Fibroblast of the aortic adventitia (primary cell): ENCODE results near the gene DUSP2. TPM values are rescaled to one million over a fixed set of nuclear protein-coding genes. Genes with fewer than 3 reads are reported as not detected.

ENCODE experiments used
- DNase-seq: peaks from one replicate; pipeline ENCODE4 v3.0.0-alpha.2; 2010; ENCODE audit warnings: low read depth
- H3K4me3 ChIP-seq: 2 replicates; pipeline ENCODE4 v1.5.1; 2011; ENCODE audit warnings: low read depth, mild to moderate bottlenecking, control low read depth, low read length, moderate library complexity
- CTCF ChIP-seq: IDR thresholded peaks from 2 replicates; pipeline ENCODE4 v1.5.1; 2011; ENCODE audit warnings: mild to moderate bottlenecking, low read length, control low read depth, inconsistent platforms; ENCODE audit not compliant: insufficient read depth
- total RNA-seq: library from RNA; depleted of rRNA; stranded (reverse); fragments of >200 nt; gene quantifications from 2 replicates; pipeline ENCODE4 v1.2.3, GENCODE V29; 2012; ENCODE audit warnings: low replicate concordance

Gene DUSP2
- total RNA-seq, 1 donor = 0.36 TPM

GRCh38 chr2:96123290-96123689, 21.9 kb downstream of the DUSP2 start:
- DNase-seq = no peak
- TF ChIP-seq CTCF = no peak
- no peak overlapping the region for H3K4me3 ChIP-seq

- no peak for DNase-seq
- no peak overlapping the region for H3K4me3 ChIP-seq
- TF ChIP-seq CTCF = no peak
Measured at GRCh38 chr2:96122391-96122790, 22.8 kb downstream of the DUSP2 start.

GRCh38 chr2:96121414-96121813, 23.8 kb downstream of the DUSP2 start:
- DNase-seq = no peak
- no peak for TF ChIP-seq CTCF
- no peak overlapping the region for H3K4me3 ChIP-seq

- DNase-seq = no peak
- no peak overlapping the region for H3K4me3 ChIP-seq
- TF ChIP-seq CTCF = no peak
Measured at GRCh38 chr2:96120991-96121390, 24.2 kb downstream of the DUSP2 start.

GRCh38 chr2:96120091-96120720, 25.0 kb downstream of the DUSP2 start:
- no peak for TF ChIP-seq CTCF
- no peak for DNase-seq
- H3K4me3 ChIP-seq = no peak overlapping the region

GRCh38 chr2:96119389-96119751, 25.9 kb downstream of the DUSP2 start:
- no peak for TF ChIP-seq CTCF
- H3K4me3 ChIP-seq = no peak overlapping the region
- DNase-seq = no peak
